GM18867 (cell line): ENCODE measurements around the gene SMARCC1.

Experiments used
- ATAC-seq: cut with Tn5 transposase; IDR thresholded peaks from one replicate; pipeline ENCODE4 v1.9.1; 2021; ENCODE audit warnings: mild to moderate bottlenecking, moderate library complexity; ENCODE audit not compliant: unreplicated experiment

SMARCC1 gene

DNA sequence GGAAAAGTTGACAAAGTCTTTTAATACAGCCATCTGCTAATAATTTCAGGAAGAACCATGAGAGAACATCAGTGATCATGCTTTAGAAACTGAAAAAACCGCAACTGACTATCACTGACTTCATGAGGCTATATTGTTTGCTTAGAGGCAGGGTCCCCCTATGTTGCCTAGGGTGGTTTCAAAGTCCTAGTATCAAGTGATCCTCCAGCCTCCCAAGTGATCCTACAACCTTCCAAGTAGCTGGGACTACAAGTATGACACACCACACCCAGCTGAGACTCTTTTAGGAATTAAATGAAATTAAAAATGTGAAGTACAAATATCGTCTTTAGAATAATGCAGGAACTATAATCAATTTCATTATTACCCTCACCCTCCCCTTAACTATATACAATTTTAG is 144.8 kb downstream of the SMARCC1 start:
- no peak for ATAC-seq

DNA sequence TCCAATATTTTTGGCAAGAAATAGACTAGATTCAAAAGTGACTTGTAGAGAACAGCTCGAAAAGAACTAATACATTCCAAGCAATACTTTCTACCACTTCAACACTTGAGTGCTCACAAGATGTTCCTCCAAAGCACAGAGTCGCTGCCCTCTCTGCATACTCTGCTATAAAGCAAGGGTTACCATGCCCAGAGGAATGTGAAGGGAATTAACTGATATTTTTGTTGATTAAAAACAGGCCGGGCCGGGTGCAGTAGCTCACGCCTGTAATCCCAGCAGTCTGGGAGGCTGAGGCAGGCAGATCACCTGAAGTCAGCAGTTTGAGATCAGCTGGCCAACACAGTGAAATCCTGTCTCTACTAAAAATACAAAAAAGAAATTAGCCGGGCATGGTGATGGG is 145.5 kb downstream of the SMARCC1 start:
- no peak for ATAC-seq

DNA sequence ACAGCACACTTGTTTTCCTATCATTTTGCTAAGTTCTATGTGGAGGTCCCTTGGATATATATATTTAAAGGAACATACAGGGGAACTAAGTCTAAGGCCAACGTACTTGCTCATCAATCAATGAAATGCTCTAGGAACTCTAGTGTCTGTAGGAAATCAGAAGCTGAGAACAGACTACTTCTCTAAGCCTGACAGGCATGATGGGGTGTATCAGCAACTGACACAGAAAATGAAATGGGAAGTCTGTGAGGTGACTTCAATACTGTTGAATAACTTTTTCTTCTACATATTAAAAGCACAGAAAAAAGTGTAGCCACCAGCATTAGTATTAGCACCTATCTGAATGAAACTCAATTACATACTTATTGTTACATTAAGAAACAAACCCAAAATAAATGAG is 146.2 kb downstream of the SMARCC1 start:
- no peak for ATAC-seq

DNA sequence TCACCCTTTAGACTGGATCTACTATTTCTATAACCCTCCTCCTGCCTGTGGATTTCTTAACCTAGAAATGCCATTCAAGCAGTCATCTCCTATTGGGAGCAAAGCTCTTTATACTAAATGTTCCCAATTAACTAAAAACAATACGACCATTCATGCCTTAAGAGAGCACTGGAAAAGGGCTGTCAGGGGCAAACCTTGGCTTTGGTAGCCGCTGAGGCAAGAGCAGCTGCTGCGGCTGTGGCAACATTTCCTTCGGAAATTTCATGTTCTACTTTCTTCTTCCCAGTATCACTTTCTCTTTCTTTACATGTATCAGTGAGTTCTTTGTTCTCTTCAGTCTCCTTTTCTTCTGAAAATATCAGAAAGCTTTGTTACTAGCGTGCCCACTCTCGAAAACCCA is 146.7 kb downstream of the SMARCC1 start:
- no peak for ATAC-seq

DNA sequence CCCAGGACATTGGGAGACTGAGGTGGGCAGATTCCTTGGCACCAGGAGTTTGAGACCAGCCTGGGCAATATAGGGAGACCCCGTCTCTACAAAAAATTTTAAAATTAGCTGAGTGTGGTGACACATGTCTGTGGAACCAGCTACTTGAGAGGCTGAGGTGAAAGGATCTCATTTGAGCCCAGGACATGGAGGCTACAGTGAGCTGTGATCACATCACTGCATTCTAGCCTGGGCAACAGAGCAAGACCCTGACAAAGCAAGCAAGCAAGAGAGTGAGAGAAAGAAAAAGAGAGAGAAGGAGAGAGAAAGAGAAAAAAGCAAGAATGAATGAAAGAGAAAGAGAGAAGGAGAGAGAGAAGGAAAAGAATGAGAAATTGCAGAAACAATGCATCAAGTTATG is 150.9 kb downstream of the SMARCC1 start:
- ATAC-seq, result no peak

DNA sequence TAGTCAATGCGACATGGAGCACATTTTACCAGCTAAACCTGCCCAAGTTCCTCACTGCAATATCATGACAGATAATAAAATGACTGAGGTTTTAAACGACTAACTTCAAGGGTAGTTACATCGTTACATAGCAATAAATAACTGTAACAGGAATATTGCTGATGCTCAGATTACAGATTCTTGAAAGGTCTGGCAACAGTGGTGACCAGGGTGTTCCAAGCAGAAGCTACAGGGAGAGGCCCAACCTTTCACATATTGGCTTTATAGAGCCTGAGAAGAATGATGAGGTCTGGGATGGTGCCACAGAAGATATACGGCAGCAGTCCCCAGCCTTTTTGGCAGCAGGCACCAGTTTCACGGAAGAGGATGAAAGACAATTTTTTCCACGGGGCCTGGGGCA is 151.9 kb downstream of the SMARCC1 start:
- no peak for ATAC-seq

DNA sequence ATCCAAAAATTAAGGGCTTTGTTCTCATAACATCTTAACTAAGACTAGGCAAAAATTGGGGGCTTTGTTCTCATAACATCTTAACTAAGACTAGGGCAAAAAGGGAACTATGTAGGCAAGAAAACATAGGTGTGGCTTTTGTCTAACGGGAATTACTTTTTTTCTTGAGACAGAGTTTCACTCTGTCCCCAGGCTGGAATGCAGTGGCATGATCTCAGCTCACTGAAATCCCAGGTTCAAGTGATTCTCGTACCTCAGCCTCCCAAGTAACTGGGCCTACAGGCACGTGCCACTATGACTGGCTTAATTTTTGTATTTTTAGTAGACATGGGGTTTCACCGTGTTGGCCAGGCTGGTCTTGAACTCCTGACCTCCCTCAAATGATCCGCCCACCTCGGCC is 153.3 kb downstream of the SMARCC1 start:
- no peak for ATAC-seq

DNA sequence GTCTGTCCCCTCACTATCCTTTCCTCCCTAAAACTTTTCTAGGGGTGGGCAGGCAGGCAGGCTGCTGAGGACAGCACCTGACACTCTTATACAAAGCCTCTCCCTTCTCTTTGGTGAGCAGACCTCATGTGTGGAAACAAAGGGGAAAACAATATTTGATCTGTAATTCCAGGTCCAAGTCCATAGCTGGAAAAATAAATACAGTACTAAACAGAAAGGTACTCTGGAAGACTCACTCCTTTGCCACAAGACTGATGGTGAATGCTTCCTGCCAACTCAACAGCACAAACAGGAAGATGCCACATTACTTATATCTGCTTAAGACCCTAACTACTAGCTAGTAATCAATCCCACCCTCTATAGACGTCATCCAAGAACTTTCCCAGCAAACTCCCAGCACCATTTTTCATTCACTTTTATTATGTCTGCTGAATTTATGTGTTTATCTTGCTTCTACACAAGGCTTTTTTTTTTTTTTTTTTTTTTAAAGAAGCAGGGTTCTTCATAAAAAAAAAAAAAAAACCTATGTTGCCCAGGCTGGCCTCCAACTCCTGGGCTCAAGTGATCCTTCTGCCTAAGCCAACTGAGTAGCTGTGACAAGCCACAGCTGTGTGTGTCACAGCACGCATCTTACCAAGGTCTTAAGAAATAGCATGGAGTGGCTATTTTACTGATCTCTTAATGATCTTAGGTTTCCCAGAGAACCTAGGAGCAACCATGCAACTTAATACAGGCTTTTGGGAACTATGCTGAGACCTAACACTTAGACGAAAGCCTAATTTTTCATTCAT is 158.8 kb downstream of the SMARCC1 start:
- no peak for ATAC-seq

DNA sequence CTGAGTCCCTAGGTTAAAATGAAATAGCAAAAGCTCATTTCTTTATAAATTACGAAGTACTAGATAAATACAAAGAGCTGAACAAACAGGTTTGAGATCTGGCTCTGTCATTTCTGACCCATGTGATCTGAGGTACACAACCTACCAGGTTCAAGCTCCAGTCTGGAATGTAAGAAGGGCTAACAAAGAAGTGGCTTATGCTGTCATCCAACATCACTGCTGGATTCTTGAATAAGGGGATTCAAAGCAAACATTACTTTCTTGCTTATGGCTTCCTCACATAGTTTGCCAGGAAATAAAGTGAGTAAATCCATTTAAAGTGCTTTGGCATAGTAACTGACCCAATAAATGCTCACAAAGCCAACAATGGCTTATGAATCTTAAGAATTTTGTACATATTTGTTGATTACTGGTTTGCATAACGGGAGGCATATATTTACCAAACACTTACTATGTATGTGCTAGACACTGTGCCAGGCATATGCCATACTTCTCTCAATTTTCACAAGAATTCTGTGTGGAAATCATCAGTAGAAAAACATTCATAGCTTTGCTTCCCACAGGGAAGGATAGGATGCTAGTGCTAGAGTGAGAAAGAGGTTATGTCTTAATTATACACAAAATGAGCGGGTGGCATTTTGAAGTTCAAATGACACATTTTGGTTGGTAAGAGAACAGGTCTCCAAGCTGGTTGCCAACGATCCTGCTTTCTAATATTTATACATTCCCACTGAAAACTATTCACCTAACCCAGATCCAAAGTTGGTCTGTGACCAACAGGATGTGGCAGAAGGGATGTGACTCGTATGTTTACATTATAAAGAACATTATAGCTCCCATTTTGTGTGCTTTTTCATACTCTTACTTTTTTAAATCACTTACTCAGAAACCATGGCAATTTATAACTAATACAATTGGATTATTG is 164.3 kb downstream of the SMARCC1 start:
- ATAC-seq, result no peak

DNA sequence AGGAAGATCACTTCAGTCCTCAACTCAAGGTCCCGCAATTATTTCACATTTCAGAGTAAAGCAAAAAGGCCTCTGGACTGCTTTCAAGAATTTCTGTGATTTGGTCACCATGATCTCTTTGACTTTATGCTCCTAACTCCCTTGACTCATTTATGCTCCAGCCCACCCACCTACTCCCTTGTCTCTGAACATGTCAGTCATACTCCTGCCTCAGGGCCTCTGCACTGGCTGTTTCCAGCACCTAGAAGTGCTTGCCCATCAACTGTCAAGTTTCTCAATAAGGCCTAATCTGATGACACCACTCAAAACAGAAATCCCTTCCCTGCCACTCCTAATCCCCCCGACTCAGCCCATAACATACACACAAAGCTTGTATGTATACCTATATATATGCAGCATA is 166.9 kb downstream of the SMARCC1 start:
- no peak for ATAC-seq

DNA sequence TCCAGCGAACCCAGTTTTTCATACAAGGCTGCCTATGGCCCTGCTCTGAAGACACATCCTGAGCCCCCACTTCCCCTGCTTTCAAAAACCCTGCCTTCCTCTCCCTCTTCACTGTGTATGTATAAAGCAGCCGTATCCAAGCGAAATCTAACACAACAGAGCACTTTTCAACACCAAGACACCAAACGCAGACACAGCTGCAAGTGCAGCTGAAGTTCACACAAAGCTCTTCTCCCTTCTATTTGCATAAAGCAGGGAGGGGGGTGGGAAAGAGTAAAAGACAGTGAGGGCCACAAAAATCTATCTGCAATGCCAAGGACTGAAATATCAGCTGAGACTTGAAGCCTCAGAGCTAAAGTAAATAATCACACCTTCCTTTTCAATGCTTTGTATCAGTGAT is 168.0 kb downstream of the SMARCC1 start:
- ATAC-seq, result no peak

DNA sequence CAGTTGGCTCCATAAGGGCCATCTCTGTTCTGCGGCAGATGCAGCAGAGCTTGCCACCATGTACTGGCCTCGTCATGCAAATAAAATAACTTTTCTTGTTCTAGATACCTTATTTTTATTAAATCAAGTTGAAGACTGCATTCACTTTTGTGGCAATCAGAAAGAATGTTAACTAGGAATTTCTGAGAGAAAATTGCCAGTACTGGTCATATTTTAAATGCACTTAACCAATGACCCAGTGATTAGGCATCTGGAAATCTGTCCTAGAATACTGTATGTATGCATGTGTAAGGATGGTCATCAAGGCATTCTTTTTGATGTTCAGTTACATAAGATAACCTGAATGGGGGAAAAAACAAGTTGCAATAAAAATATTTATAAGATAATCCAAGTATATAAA is 168.8 kb downstream of the SMARCC1 start:
- no peak for ATAC-seq

DNA sequence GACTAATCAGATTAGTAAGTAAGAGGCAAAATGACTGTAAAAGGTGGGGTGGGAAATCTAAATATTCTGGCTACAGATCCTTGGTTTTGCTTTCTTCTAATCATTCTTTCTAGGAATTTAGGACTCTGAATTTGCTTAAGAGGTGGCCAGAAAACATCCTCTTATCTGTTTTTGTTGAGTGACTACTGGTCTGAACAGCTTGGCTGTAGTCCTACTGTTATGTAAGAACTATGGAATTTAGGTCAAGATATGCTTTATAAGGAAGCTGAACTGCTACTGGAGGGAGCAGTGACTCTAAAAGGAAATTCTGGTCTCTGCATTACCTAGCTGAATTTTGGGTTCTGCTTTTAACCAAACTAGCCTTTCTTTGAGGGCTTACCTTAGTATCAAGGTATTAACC is 169.5 kb downstream of the SMARCC1 start:
- ATAC-seq, result no peak

DNA sequence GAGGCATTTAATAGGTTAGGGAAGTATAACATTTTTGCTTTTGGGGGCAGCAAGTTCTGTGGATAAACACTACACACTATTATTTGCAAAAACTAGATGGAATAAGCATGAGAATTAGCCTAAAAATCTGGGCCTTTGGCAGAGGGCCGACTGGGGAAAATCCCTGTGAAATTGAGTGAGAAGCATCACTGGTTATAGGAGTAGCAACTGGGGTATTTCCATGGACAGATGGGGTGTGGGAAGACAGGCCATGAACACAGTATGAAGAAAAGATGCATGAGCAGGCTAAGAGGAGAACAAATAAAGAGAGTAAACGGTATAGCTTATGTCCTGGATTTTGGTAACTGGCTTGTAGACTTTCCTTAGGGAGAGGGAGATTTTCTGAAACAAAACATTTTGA is 170.1 kb downstream of the SMARCC1 start:
- no peak for ATAC-seq

DNA sequence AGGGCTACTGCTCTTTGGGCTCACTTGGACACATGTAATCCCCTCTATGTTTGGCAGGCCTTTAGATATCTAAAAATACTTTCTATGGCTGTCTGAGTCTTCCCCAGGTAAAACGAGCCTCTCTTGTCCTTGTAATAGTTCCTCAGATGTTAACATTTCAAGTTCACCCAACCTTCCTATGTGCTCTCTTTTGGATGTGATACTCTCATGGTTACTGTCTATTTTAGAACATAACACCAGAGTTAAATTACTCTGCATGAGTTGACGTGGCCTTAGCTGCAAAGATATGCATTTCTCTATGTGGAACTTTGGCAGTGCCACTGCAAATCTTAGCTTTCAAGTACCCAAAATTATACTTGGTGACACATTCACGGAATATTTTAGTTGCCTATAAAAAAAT is 171.1 kb downstream of the SMARCC1 start:
- ATAC-seq, result no peak

DNA sequence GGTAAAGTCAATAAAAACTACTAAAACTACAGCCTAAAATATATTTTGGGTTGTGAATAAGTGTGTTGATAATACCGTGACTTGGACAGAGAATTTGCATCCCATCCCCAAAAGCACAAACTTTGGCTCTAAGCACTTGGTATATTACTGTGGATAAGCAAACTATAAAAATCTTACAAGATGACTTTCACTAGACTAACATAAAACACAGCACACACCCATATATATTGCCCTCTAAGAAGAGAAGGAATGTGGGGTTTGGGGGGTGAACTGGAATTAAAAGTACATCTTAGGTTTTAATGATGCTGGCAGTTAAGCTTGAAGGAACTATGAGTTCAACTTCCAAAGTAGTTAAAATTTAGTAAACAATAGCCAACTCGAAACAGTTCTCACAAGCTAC is 174.4 kb downstream of the SMARCC1 start:
- no peak for ATAC-seq

DNA sequence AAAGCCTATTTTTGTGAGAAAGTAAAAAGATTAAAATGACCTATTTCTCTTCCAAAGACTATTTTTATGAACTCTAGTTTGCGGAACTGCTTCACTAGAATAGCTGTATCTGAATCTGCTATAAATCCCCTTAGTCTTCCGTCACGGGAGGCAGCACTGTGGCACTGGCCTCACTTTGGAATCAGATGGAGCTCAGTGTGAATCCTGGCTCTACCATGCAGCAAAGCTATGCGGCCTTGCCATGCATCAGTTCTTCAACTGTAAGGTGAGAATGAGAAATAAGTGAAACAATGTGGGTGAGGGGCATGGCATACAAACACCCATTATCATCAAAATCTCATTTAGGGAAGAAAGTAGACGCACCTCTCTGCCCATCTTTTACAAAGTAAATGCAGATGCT is 175.5 kb downstream of the SMARCC1 start:
- no peak for ATAC-seq

DNA sequence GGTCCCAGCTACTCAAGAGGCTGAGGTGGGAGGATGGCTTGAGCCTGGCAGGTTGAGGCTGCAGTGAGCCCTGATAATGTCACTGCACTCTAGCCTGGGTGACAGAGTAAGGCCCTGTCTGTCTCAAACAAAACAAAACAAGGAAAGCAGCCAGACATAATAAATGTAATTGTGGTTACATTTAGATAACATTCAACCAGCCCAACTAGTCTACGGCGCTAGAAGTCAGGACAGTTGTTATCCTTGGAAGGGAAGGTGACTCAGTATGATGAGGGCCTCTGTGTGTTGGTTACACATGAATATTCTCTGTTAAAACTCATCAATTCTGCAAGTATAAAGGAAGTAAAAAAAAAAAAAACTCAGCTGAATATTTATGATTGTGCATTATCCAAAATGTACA is 176.0 kb downstream of the SMARCC1 start:
- no peak for ATAC-seq

DNA sequence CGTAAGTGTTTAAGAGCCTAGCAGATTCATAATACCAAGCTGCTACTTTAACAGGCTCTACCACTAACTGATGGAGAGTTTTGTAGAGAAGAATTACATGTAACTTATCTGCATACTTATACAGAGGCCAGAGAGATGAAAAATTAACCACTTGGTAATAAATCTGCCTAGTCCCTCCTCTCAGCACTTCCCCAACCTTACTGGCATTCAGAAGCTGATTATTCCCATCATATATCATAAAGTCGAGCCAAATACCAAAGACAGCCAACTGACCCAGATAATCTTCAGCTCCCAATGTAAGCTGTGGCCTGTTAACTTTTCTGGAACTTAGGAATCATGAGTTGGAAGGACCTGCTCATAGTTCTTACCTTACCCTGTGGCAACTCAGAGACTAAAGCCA is 177.5 kb downstream of the SMARCC1 start:
- no peak for ATAC-seq

DNA sequence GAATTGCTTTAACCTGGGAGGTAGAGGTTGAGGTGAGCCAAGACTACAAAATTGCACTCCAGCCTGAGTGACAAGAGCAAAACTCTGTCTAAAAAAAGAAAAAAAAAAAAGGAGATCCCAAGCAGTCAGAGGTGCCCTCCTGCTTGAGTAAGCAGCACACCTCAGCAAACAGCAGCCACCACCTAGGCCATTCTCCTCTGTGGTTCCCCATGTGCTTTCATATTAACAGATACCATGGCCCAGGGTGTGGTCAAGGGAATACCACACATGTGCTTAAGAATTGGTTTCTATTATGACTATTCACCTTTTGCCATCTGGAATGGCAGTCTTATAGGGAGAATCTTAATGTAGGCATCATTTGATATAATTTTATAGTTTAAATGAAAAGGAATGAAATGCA is 178.4 kb downstream of the SMARCC1 start:
- no peak for ATAC-seq

DNA sequence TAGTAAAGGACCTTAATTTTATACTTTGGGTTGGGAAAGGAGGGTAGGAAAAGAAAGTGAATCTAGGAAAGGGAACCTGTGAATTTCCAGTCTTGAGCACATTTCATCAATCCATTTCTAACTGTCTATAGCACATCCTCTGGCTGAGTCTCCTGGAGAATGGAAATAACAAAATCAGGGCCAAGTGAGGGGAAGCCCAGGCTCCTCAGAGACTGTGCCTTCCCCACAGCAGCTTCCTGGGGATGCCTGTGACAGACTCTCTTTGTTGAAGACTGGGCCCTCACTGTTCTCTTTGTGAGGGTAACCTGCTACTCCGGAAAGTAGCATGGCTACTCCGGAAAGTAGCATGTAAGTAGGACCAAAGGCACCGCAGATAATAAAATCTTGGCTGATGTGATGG is 180.4 kb downstream of the SMARCC1 start:
- ATAC-seq, result no peak

DNA sequence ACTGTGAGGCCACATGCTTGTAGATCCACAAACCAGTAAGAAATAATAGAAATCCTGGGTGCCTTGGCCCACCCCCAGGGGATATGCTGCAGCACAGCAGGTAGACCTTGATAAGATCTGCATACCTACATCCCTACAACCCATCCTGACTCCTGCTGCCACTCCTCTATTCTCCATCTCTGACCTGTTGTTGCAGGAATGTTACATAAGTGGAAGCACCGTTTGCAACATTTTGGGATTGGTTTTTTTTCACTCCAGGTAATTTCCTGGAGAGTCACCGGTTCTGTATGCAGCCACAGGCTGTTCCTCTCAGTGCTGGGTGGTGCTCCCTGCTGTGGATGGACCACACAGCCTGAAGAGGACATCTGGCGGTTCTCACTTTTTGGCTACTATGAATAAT is 186.9 kb downstream of the SMARCC1 start:
- no peak for ATAC-seq
